HCT116 (cell line): Measurements from ENCODE around the gene SERINC5. TPM values are rescaled to one million over a fixed set of nuclear protein-coding genes. Genes with fewer than 3 reads are reported as not detected.

ENCODE experiments used
- ATAC-seq: fragments of 200-7000 bp; cut with Tn5 transposase; 2 replicates; pipeline ENCODE4 v1.9.1; 2020; ENCODE audit warnings: mild to moderate bottlenecking, moderate library complexity
- BruUV-seq: library from RNA; stranded (reverse); fragments of 400-500 nt; replicated peaks from 2 replicates; lab custom pipeline; 2021; lab: Mats Ljungman, UMichigan
- CTCF ChIA-PET: fragments of 300-600 bp; sonication (Branson Sonifier 250); formaldehyde crosslinking; loops from one replicate; lab custom pipeline; 2021; ENCODE audit warnings: antibody characterized with exemption; lab: Charles Lee
- POLR2A ChIA-PET: fragments of 300-600, 350-600 bp; sonication (Branson Sonifier 250); formaldehyde crosslinking; loops from one replicate; lab custom pipeline; 2021; ENCODE audit warnings: antibody characterized with exemption; lab: Charles Lee
- RAD21 ChIA-PET, 2 experiments: fragments of 300-600 bp; sonication (Branson Sonifier 250); formaldehyde crosslinking; loops; one replicate each; lab custom pipeline; 2023; ENCODE audit warnings: low total read pairs in 2 of 2; ENCODE audit not compliant: uncharacterized antibody in 2 of 2, unreplicated experiment in 2 of 2, low non-redundant PET in 1 of 2; lab: Charles Lee
- DNase-seq: peaks from one replicate; pipeline ENCODE4 v3.0.0-alpha.2; 2010; ENCODE audit warnings: low read depth, low spot score
- H2AFZ ChIP-seq: fragments of 200-600 bp; shearing (Covaris generic), sonication (generic); 2 replicates; pipeline ENCODE4 v1.6.1; 2017; ENCODE audit warnings: low read depth, mixed run types, mixed read lengths, antibody characterized with exemption, low read length; ENCODE audit not compliant: poor library complexity, severe bottlenecking
- H3K27ac ChIP-seq: 2 replicates; pipeline ENCODE4 v1.5.1; 2012; ENCODE audit warnings: low read depth, low read length
- H3K27me3 ChIP-seq: fragments of 200-600 bp; sonication (generic); 2 replicates; pipeline ENCODE4 v1.6.1; 2016; ENCODE audit warnings: mixed run types, low read length, mixed read lengths; ENCODE audit not compliant: insufficient read depth
- H3K36me3 ChIP-seq, 2 experiments: fragments of 200-500 bp in 1 of 2; fragments of 200-600 bp in 1 of 2; sonication (Bioruptor generic) in 1 of 2; sonication (generic) in 1 of 2; 2 replicates each; pipeline versions ENCODE4 v1.5.1 to v1.6.1; 2014 to 2016; ENCODE audit warnings: low read length in 2 of 2, inconsistent platforms in 1 of 2, mixed read lengths in 1 of 2, mixed run types in 1 of 2; ENCODE audit not compliant: insufficient read depth in 2 of 2, control insufficient read depth in 1 of 2
- H3K4me1 ChIP-seq, 2 experiments: fragments of 200-600 bp in 1 of 2; sonication (generic) in 1 of 2; 2 replicates each; pipeline versions ENCODE4 v1.5.1 to v1.6.1; 2012 to 2017; ENCODE audit warnings: low read length in 2 of 2, inconsistent platforms in 1 of 2, mild to moderate bottlenecking in 1 of 2, mixed read lengths in 1 of 2, mixed run types in 1 of 2, moderate library complexity in 1 of 2; ENCODE audit not compliant: insufficient read depth in 2 of 2, control insufficient read depth in 1 of 2
- H3K4me2 ChIP-seq: fragments of 200-600 bp; sonication (generic); 2 replicates; pipeline ENCODE4 v1.6.1; 2017; ENCODE audit warnings: mixed run types, low read length, mixed read lengths
- H3K4me3 ChIP-seq, 2 experiments: fragments of 200-600 bp in 1 of 2; sonication (generic) in 1 of 2; replicated peaks in 1 of 2; 2 replicates each; pipeline ENCODE4 v1.5.1; 2011 to 2016; ENCODE audit warnings: low read length in 2 of 2, control low read depth in 1 of 2, low read depth in 1 of 2, mild to moderate bottlenecking in 1 of 2, mixed read lengths in 1 of 2, mixed run types in 1 of 2
- H3K79me2 ChIP-seq: fragments of 200-600 bp; sonication (generic); 2 replicates; pipeline ENCODE4 v1.6.1; 2017; ENCODE audit warnings: mild to moderate bottlenecking, mixed run types, low read length, moderate library complexity, mixed read lengths; ENCODE audit not compliant: insufficient read depth
- H3K9ac ChIP-seq: fragments of 200-600 bp; sonication (generic); 2 replicates; pipeline ENCODE4 v1.6.1; 2016; ENCODE audit warnings: low read length, mixed read lengths
- H3K9me2 ChIP-seq: fragments of 200-600 bp; sonication (generic), shearing (Covaris generic); 2 replicates; pipeline ENCODE4 v1.6.1; 2017; ENCODE audit warnings: mixed run types, mild to moderate bottlenecking, moderate library complexity; ENCODE audit not compliant: insufficient read depth
- H3K9me3 ChIP-seq, 2 experiments: fragments of 200-500 bp in 1 of 2; fragments of 200-600 bp in 1 of 2; sonication (Bioruptor generic) in 1 of 2; sonication (generic) in 1 of 2; 2 replicates each; pipeline ENCODE4 v1.6.1; 2014 to 2017; ENCODE audit warnings: low read length in 2 of 2, mixed read lengths in 2 of 2, inconsistent platforms in 1 of 2, low read depth in 1 of 2, mild to moderate bottlenecking in 1 of 2, mixed run types in 1 of 2, moderate library complexity in 1 of 2; ENCODE audit not compliant: control insufficient read depth in 1 of 2, insufficient read depth in 1 of 2
- H4K20me1 ChIP-seq: fragments of 200-600 bp; sonication (generic), shearing (Covaris generic); 2 replicates; pipeline ENCODE4 v1.6.1; 2017; ENCODE audit warnings: mixed run types, mild to moderate bottlenecking, moderate library complexity; ENCODE audit not compliant: insufficient read depth
- EZH2 ChIP-seq: fragments of 200-600 bp; sonication (generic); IDR thresholded peaks from 2 replicates; pipeline ENCODE4 v1.6.1; 2017; ENCODE audit warnings: antibody characterized with exemption, mixed run types
- TCF7L2 ChIP-seq: IDR thresholded peaks from 2 replicates; pipeline ENCODE4 v1.7.0; 2011; ENCODE audit warnings: borderline replicate concordance, inconsistent platforms; ENCODE audit not compliant: insufficient read depth, insufficient read length; ENCODE audit errors: extremely low read depth
- ZNF274 ChIP-seq: fragments of 200-500 bp; sonication (Bioruptor generic); IDR thresholded peaks from 2 replicates; pipeline ENCODE4 v1.6.1; 2014; ENCODE audit warnings: mild to moderate bottlenecking, low read depth, low read length, inconsistent platforms
- intact Hi-C: fragments of 100-400 bp; cut with micrococcal nuclease; formaldehyde crosslinking; loops from 2 replicates; pipeline ENCODE4 v1.10.0; 2022
- total RNA-seq: library from RNA; stranded (reverse); gene quantifications from one replicate; pipeline ENCODE4 v1.2.1, GENCODE V29; 2021; ENCODE audit not compliant: unreplicated experiment
- TF ChIP-seq, protein P1 (sequence below): IDR thresholded peaks from 2 replicates; pipeline ENCODE4 v1.6.1; 2012; ENCODE audit warnings: low read depth

Gene SERINC5
- total RNA-seq, 1 experiment from 2014 or later, result 39.3 TPM

DNA sequence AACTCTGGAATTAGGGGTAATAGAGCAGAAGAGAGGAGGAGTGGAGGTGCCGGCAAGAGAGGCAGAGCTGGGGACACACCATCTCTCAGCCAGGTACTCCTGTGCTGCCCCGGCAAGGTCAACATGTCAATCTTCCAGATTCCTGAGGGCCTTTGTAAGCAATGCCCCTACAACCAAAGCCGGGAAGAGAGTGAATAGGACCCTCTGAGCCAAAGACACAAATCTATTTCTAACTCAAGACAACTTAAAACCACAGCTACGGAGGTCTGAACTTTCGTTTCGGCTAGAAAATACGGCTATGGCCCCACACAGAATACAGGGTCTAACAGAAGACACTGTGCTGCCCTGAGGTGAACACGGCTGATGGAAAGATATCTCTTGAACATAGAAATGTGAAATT is 66.6 kb downstream of the SERINC5 start:
- Histone ChIP-seq H2AFZ (no peak overlapping the region), H3K79me2 (no peaks in the 10 kb centered on the region), H3K4me1 (peaks cover 53 to 58% of the 10 kb centered on the region in 2 experiments), H3K9me3 (no peaks in the 10 kb centered on the region), H3K36me3 (no peaks in the 10 kb centered on the region), H3K4me2 (no peak overlapping the region), H3K9me2 (no peaks in the 10 kb centered on the region), H3K27ac (no peak overlapping the region), H3K4me3 (no peak overlapping the region), H3K9ac (no peak overlapping the region), H4K20me1 (no peaks in the 10 kb centered on the region), H3K27me3 (no peaks in the 10 kb centered on the region)
- TF ChIP-seq, protein P1, sequence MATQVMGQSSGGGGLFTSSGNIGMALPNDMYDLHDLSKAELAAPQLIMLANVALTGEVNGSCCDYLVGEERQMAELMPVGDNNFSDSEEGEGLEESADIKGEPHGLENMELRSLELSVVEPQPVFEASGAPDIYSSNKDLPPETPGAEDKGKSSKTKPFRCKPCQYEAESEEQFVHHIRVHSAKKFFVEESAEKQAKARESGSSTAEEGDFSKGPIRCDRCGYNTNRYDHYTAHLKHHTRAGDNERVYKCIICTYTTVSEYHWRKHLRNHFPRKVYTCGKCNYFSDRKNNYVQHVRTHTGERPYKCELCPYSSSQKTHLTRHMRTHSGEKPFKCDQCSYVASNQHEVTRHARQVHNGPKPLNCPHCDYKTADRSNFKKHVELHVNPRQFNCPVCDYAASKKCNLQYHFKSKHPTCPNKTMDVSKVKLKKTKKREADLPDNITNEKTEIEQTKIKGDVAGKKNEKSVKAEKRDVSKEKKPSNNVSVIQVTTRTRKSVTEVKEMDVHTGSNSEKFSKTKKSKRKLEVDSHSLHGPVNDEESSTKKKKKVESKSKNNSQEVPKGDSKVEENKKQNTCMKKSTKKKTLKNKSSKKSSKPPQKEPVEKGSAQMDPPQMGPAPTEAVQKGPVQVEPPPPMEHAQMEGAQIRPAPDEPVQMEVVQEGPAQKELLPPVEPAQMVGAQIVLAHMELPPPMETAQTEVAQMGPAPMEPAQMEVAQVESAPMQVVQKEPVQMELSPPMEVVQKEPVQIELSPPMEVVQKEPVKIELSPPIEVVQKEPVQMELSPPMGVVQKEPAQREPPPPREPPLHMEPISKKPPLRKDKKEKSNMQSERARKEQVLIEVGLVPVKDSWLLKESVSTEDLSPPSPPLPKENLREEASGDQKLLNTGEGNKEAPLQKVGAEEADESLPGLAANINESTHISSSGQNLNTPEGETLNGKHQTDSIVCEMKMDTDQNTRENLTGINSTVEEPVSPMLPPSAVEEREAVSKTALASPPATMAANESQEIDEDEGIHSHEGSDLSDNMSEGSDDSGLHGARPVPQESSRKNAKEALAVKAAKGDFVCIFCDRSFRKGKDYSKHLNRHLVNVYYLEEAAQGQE, result no peak
- TF ChIP-seq ZNF274, result no peak
- no peak for TF ChIP-seq TCF7L2
- TF ChIP-seq EZH2, result no peak
- ChIA-PET CTCF (no interaction called here), RAD21 (no interaction called here), POLR2A (no interaction called here)
- BruUV-seq, result no TSS peak
- no peak for ATAC-seq
- intact Hi-C loops, result no loop called here
- DNase-seq, result no peak
